Lower leg skin (tissue), 3 donors: ENCODE data around the gene FOLR3.
"Not testable (repeated sequence)": the region's sequence is repeated elsewhere in the genome, so short reads cannot be mapped to it uniquely, and the experiment has no call there.

ENCODE experiments used
- POLR2A ChIP-seq, 2 donors: fragments of 450-650 bp; IDR thresholded peaks; one replicate each; pipeline ENCODE4 v1.6.1; 2016 to 2017; ENCODE audit warnings: antibody characterized with exemption in 2 of 2, mild to moderate bottlenecking in 1 of 2, moderate library complexity in 1 of 2
- TF ChIP-seq, protein P1 (sequence below), 3 donors: fragments of 450-650 bp; IDR thresholded peaks; one replicate each; pipeline ENCODE4 v1.5.1; 2016; ENCODE audit warnings: antibody characterized with exemption in 3 of 3, mild to moderate bottlenecking in 3 of 3, moderate library complexity in 2 of 3

DNA sequence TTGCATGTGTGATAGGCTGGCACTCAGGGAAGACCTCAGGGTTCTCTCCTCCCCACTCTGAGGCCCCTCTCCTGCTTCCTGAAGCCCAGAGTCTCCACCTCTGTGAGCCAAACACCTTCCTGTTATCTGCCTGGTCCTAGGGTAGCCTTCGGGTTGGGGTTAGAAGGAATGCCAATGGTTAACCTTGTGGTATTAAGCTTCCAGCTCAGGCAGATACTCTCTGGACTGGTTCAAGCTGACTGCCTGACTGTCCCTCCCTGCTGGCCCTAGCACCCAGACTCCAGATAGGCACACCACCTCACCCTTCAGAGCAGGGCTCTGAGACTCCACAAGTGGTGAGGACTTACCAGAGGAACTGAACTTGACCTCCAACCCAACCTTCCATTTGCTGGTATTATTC, 7.0 kb downstream of the FOLR3 start:
- TF ChIP-seq, protein P1, sequence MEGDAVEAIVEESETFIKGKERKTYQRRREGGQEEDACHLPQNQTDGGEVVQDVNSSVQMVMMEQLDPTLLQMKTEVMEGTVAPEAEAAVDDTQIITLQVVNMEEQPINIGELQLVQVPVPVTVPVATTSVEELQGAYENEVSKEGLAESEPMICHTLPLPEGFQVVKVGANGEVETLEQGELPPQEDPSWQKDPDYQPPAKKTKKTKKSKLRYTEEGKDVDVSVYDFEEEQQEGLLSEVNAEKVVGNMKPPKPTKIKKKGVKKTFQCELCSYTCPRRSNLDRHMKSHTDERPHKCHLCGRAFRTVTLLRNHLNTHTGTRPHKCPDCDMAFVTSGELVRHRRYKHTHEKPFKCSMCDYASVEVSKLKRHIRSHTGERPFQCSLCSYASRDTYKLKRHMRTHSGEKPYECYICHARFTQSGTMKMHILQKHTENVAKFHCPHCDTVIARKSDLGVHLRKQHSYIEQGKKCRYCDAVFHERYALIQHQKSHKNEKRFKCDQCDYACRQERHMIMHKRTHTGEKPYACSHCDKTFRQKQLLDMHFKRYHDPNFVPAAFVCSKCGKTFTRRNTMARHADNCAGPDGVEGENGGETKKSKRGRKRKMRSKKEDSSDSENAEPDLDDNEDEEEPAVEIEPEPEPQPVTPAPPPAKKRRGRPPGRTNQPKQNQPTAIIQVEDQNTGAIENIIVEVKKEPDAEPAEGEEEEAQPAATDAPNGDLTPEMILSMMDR (IDR thresholded peaks at IDR 0.05) = not testable (repeated sequence)
- TF ChIP-seq POLR2A (IDR thresholded peaks at IDR 0.05) = not testable (repeated sequence)
